HCT116 (cell line): ENCODE data around the gene ENOX1. TPM values are rescaled to one million over a fixed set of nuclear protein-coding genes. Genes with fewer than 3 reads are reported as not detected.

ENCODE experiments used
- ATAC-seq: fragments of 200-7000 bp; cut with Tn5 transposase; 2 replicates; pipeline ENCODE4 v1.9.1; 2020; ENCODE audit warnings: mild to moderate bottlenecking, moderate library complexity
- BruUV-seq: library from RNA; stranded (reverse); fragments of 400-500 nt; replicated peaks from 2 replicates; lab custom pipeline; 2021; lab: Mats Ljungman, UMichigan
- CTCF ChIA-PET: fragments of 300-600 bp; sonication (Branson Sonifier 250); formaldehyde crosslinking; loops from one replicate; lab custom pipeline; 2021; ENCODE audit warnings: antibody characterized with exemption; lab: Charles Lee
- POLR2A ChIA-PET: fragments of 300-600, 350-600 bp; sonication (Branson Sonifier 250); formaldehyde crosslinking; loops from one replicate; lab custom pipeline; 2021; ENCODE audit warnings: antibody characterized with exemption; lab: Charles Lee
- RAD21 ChIA-PET, 2 experiments: fragments of 300-600 bp; sonication (Branson Sonifier 250); formaldehyde crosslinking; loops; one replicate each; lab custom pipeline; 2023; ENCODE audit warnings: low total read pairs in 2 of 2; ENCODE audit not compliant: uncharacterized antibody in 2 of 2, unreplicated experiment in 2 of 2, low non-redundant PET in 1 of 2; lab: Charles Lee
- DNase-seq: peaks from one replicate; pipeline ENCODE4 v3.0.0-alpha.2; 2010; ENCODE audit warnings: low read depth, low spot score
- H2AFZ ChIP-seq: fragments of 200-600 bp; shearing (Covaris generic), sonication (generic); 2 replicates; pipeline ENCODE4 v1.6.1; 2017; ENCODE audit warnings: low read depth, mixed run types, mixed read lengths, antibody characterized with exemption, low read length; ENCODE audit not compliant: poor library complexity, severe bottlenecking
- H3K27ac ChIP-seq: 2 replicates; pipeline ENCODE4 v1.5.1; 2012; ENCODE audit warnings: low read depth, low read length
- H3K27me3 ChIP-seq: fragments of 200-600 bp; sonication (generic); 2 replicates; pipeline ENCODE4 v1.6.1; 2016; ENCODE audit warnings: mixed run types, low read length, mixed read lengths; ENCODE audit not compliant: insufficient read depth
- H3K36me3 ChIP-seq, 2 experiments: fragments of 200-500 bp in 1 of 2; fragments of 200-600 bp in 1 of 2; sonication (Bioruptor generic) in 1 of 2; sonication (generic) in 1 of 2; 2 replicates each; pipeline versions ENCODE4 v1.5.1 to v1.6.1; 2014 to 2016; ENCODE audit warnings: low read length in 2 of 2, inconsistent platforms in 1 of 2, mixed read lengths in 1 of 2, mixed run types in 1 of 2; ENCODE audit not compliant: insufficient read depth in 2 of 2, control insufficient read depth in 1 of 2
- H3K4me1 ChIP-seq, 2 experiments: fragments of 200-600 bp in 1 of 2; sonication (generic) in 1 of 2; 2 replicates each; pipeline versions ENCODE4 v1.5.1 to v1.6.1; 2012 to 2017; ENCODE audit warnings: low read length in 2 of 2, inconsistent platforms in 1 of 2, mild to moderate bottlenecking in 1 of 2, mixed read lengths in 1 of 2, mixed run types in 1 of 2, moderate library complexity in 1 of 2; ENCODE audit not compliant: insufficient read depth in 2 of 2, control insufficient read depth in 1 of 2
- H3K4me2 ChIP-seq: fragments of 200-600 bp; sonication (generic); 2 replicates; pipeline ENCODE4 v1.6.1; 2017; ENCODE audit warnings: mixed run types, low read length, mixed read lengths
- H3K4me3 ChIP-seq, 2 experiments: fragments of 200-600 bp in 1 of 2; sonication (generic) in 1 of 2; replicated peaks in 1 of 2; 2 replicates each; pipeline ENCODE4 v1.5.1; 2011 to 2016; ENCODE audit warnings: low read length in 2 of 2, control low read depth in 1 of 2, low read depth in 1 of 2, mild to moderate bottlenecking in 1 of 2, mixed read lengths in 1 of 2, mixed run types in 1 of 2
- H3K79me2 ChIP-seq: fragments of 200-600 bp; sonication (generic); 2 replicates; pipeline ENCODE4 v1.6.1; 2017; ENCODE audit warnings: mild to moderate bottlenecking, mixed run types, low read length, moderate library complexity, mixed read lengths; ENCODE audit not compliant: insufficient read depth
- H3K9ac ChIP-seq: fragments of 200-600 bp; sonication (generic); 2 replicates; pipeline ENCODE4 v1.6.1; 2016; ENCODE audit warnings: low read length, mixed read lengths
- H3K9me2 ChIP-seq: fragments of 200-600 bp; sonication (generic), shearing (Covaris generic); 2 replicates; pipeline ENCODE4 v1.6.1; 2017; ENCODE audit warnings: mixed run types, mild to moderate bottlenecking, moderate library complexity; ENCODE audit not compliant: insufficient read depth
- H3K9me3 ChIP-seq, 2 experiments: fragments of 200-500 bp in 1 of 2; fragments of 200-600 bp in 1 of 2; sonication (Bioruptor generic) in 1 of 2; sonication (generic) in 1 of 2; 2 replicates each; pipeline ENCODE4 v1.6.1; 2014 to 2017; ENCODE audit warnings: low read length in 2 of 2, mixed read lengths in 2 of 2, inconsistent platforms in 1 of 2, low read depth in 1 of 2, mild to moderate bottlenecking in 1 of 2, mixed run types in 1 of 2, moderate library complexity in 1 of 2; ENCODE audit not compliant: control insufficient read depth in 1 of 2, insufficient read depth in 1 of 2
- H4K20me1 ChIP-seq: fragments of 200-600 bp; sonication (generic), shearing (Covaris generic); 2 replicates; pipeline ENCODE4 v1.6.1; 2017; ENCODE audit warnings: mixed run types, mild to moderate bottlenecking, moderate library complexity; ENCODE audit not compliant: insufficient read depth
- CBX3 ChIP-seq: IDR thresholded peaks from 2 replicates; pipeline ENCODE4 v1.6.1; 2012; ENCODE audit warnings: low read depth
- EGR1 ChIP-seq: IDR thresholded peaks from 2 replicates; pipeline ENCODE4 v1.6.1; 2012; ENCODE audit warnings: low read depth
- FOSL1 ChIP-seq: IDR thresholded peaks from 2 replicates; pipeline ENCODE4 v1.6.1; 2012; ENCODE audit warnings: low read depth
- JUND ChIP-seq: IDR thresholded peaks from 2 replicates; pipeline ENCODE4 v1.6.1; 2012
- POLR2A ChIP-seq: IDR thresholded peaks from 2 replicates; pipeline ENCODE4 v1.7.0; 2011; ENCODE audit warnings: borderline replicate concordance; ENCODE audit not compliant: insufficient read depth, insufficient read length; ENCODE audit errors: extremely low read depth
- POLR2AphosphoS5 ChIP-seq: IDR thresholded peaks from 2 replicates; pipeline ENCODE4 v1.6.1; 2011; ENCODE audit warnings: mild to moderate bottlenecking, low read depth, low read length, moderate library complexity
- RAD21 ChIP-seq: IDR thresholded peaks from 2 replicates; pipeline ENCODE4 v1.6.1; 2012; ENCODE audit warnings: low read depth, mild to moderate bottlenecking
- SRF ChIP-seq: IDR thresholded peaks from 2 replicates; pipeline ENCODE4 v1.6.1; 2012; ENCODE audit warnings: low read depth
- intact Hi-C: fragments of 100-400 bp; cut with micrococcal nuclease; formaldehyde crosslinking; loops from 2 replicates; pipeline ENCODE4 v1.10.0; 2022
- total RNA-seq: library from RNA; stranded (reverse); gene quantifications from one replicate; pipeline ENCODE4 v1.2.1, GENCODE V29; 2021; ENCODE audit not compliant: unreplicated experiment
- TF ChIP-seq, protein P1 (sequence below): IDR thresholded peaks from 2 replicates; pipeline ENCODE4 v1.6.1; 2012
- TF ChIP-seq, protein P2 (sequence below): IDR thresholded peaks from 2 replicates; pipeline ENCODE4 v1.6.1; 2011; ENCODE audit warnings: mild to moderate bottlenecking, low read length, moderate library complexity; ENCODE audit not compliant: insufficient replicate concordance; ENCODE audit errors: extremely low read depth
- TF ChIP-seq, protein P3 (sequence below): IDR thresholded peaks from 2 replicates; pipeline ENCODE4 v1.6.1; 2012; ENCODE audit warnings: low read depth
- TF ChIP-seq, protein P4 (sequence below): IDR thresholded peaks from 2 replicates; pipeline ENCODE4 v1.6.1; 2012

ENOX1 gene
- total RNA-seq, 1 experiment from 2014 or later: 4.5 TPM

DNA sequence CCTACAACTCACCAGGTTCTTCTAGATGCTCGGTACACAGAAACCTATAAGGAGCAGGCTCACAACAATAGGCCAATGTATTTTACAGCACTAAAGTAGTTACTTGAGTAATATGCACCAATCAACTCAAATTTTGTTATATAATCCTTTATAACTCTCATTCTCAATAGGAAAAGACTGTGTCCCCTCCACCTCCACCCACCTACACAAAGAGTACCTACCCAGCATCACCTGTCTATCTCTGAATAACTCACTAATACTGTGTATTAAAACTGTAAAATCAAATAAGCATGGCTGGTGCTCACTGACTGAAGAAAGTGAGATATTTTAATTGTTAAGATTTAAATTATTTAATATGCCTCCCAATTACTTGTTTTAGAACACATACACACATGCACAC lies 146.3 kb downstream of the ENOX1 start:
- ATAC-seq (no peak), DNase-seq (no peak)
- Histone ChIP-seq H3K4me3 (no peak overlapping the region), H3K27me3 (peaks cover 10% of the 10 kb centered on the region; the same call in 1 of the 2 replicates), H3K36me3 (no peaks in the 10 kb centered on the region), H3K9me2 (no peaks in the 10 kb centered on the region), H4K20me1 (no peaks in the 10 kb centered on the region; the same call in 1 of the 2 replicates), H2AFZ (no peak overlapping the region), H3K9me3 (no peaks in the 10 kb centered on the region), H3K4me1 (no peaks in the 10 kb centered on the region), H3K9ac (no peak overlapping the region), H3K4me2 (no peak overlapping the region), H3K79me2 (no peaks in the 10 kb centered on the region), H3K27ac (no peak overlapping the region)
- CTCF ChIA-PET: no interaction called here
- BruUV-seq: no TSS peak
- TF ChIP-seq, protein P1, sequence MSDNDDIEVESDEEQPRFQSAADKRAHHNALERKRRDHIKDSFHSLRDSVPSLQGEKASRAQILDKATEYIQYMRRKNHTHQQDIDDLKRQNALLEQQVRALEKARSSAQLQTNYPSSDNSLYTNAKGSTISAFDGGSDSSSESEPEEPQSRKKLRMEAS: no peak
- TF ChIP-seq RAD21 (no peak), EGR1 (no peak), SRF (no peak)
- TF ChIP-seq, protein P2, sequence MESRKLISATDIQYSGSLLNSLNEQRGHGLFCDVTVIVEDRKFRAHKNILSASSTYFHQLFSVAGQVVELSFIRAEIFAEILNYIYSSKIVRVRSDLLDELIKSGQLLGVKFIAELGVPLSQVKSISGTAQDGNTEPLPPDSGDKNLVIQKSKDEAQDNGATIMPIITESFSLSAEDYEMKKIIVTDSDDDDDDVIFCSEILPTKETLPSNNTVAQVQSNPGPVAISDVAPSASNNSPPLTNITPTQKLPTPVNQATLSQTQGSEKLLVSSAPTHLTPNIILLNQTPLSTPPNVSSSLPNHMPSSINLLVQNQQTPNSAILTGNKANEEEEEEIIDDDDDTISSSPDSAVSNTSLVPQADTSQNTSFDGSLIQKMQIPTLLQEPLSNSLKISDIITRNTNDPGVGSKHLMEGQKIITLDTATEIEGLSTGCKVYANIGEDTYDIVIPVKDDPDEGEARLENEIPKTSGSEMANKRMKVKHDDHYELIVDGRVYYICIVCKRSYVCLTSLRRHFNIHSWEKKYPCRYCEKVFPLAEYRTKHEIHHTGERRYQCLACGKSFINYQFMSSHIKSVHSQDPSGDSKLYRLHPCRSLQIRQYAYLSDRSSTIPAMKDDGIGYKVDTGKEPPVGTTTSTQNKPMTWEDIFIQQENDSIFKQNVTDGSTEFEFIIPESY: no peak
- RAD21 ChIA-PET: no interaction called here
- intact Hi-C loops: no loop called here
- POLR2A ChIA-PET: no interaction called here

DNA sequence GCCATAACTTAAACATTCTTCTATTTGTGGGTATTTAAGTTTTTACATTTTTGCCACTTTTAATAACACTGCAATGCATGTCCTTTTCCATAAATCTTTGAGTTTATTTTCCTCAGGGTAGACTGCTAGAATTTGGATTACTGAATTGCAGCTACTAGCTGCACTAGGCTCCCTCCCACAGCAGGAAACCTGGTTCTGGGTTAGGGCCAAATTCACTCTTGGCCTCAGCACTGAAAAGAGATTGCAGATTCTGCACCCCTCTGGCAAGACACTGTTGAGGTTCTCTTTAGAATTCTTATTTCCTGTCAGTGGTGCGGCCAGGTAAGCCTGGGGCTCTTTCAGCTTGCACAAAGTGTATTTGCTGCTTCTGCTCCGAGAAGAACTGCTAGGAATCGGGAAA lies 155.7 kb downstream of the ENOX1 start:
- no peaks in the 10 kb centered on the region for H3K36me3 ChIP-seq
- H4K20me1 ChIP-seq: no peaks in the 10 kb centered on the region
- intact Hi-C loops: no loop called here
- H3K9me3 ChIP-seq: no peaks in the 10 kb centered on the region
- no peaks in the 10 kb centered on the region for H3K4me1 ChIP-seq
- CTCF ChIA-PET: no interaction called here
- POLR2A ChIA-PET: no interaction called here
- no peak overlapping the region for H3K27ac ChIP-seq
- H3K4me2 ChIP-seq: no peak overlapping the region
- no peak overlapping the region for H3K4me3 ChIP-seq
- H3K9ac ChIP-seq: no peak overlapping the region
- H2AFZ ChIP-seq: no peak overlapping the region
- DNase-seq: no peak
- no peaks in the 10 kb centered on the region for H3K9me2 ChIP-seq
- ATAC-seq: no peak
- no TSS peak for BruUV-seq
- H3K79me2 ChIP-seq: no peaks in the 10 kb centered on the region
- H3K27me3 ChIP-seq: no peaks in the 10 kb centered on the region; the same call in 1 of the 2 replicates
- RAD21 ChIA-PET: no interaction called here
- TF ChIP-seq POLR2AphosphoS5 (no peak), CBX3 (no peak), FOSL1 (no peak), RAD21 (no peak), POLR2A (no peak), JUND (no peak)
- TF ChIP-seq, protein P2: no peak
- TF ChIP-seq, protein P3, sequence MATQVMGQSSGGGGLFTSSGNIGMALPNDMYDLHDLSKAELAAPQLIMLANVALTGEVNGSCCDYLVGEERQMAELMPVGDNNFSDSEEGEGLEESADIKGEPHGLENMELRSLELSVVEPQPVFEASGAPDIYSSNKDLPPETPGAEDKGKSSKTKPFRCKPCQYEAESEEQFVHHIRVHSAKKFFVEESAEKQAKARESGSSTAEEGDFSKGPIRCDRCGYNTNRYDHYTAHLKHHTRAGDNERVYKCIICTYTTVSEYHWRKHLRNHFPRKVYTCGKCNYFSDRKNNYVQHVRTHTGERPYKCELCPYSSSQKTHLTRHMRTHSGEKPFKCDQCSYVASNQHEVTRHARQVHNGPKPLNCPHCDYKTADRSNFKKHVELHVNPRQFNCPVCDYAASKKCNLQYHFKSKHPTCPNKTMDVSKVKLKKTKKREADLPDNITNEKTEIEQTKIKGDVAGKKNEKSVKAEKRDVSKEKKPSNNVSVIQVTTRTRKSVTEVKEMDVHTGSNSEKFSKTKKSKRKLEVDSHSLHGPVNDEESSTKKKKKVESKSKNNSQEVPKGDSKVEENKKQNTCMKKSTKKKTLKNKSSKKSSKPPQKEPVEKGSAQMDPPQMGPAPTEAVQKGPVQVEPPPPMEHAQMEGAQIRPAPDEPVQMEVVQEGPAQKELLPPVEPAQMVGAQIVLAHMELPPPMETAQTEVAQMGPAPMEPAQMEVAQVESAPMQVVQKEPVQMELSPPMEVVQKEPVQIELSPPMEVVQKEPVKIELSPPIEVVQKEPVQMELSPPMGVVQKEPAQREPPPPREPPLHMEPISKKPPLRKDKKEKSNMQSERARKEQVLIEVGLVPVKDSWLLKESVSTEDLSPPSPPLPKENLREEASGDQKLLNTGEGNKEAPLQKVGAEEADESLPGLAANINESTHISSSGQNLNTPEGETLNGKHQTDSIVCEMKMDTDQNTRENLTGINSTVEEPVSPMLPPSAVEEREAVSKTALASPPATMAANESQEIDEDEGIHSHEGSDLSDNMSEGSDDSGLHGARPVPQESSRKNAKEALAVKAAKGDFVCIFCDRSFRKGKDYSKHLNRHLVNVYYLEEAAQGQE: no peak
- TF ChIP-seq, protein P4, sequence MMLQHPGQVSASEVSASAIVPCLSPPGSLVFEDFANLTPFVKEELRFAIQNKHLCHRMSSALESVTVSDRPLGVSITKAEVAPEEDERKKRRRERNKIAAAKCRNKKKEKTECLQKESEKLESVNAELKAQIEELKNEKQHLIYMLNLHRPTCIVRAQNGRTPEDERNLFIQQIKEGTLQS: no peak
